Uterus (tissue), 2 donors: ENCODE data around the gene ERAS.

Experiments
- CTCF ChIP-seq, 4 experiments: fragments of 200-600 bp in 2 of 4; fragments of 450-650 bp in 2 of 4; sonication (generic) in 2 of 4; IDR thresholded peaks; one replicate each; pipeline ENCODE4 v1.5.1; 2016 to 2019; ENCODE audit warnings: antibody characterized with exemption in 4 of 4, mild to moderate bottlenecking in 2 of 4, moderate library complexity in 1 of 4
- POLR2A ChIP-seq, 2 donors: fragments of 450-650 bp; IDR thresholded peaks; one replicate each; pipeline ENCODE4 v1.6.1; 2016; ENCODE audit warnings: antibody characterized with exemption in 2 of 2, mild to moderate bottlenecking in 1 of 2, moderate library complexity in 1 of 2

GRCh38 chrX:48786341-48786800, 39.9 kb upstream of the ERAS start, which contains the start of gene GATA1:
- TF ChIP-seq CTCF (IDR thresholded peaks at IDR 0.05), result no peak
- TF ChIP-seq POLR2A (IDR thresholded peaks at IDR 0.05), result no peak
